Endothelial cell of umbilical vein (primary cell): ENCODE measurements around the gene NAA38. TPM values are rescaled to one million over a fixed set of nuclear protein-coding genes. Genes with fewer than 3 reads are reported as not detected.

Experiments used
- BruUV-seq: library from RNA; stranded (reverse); fragments of 400-500 nt; replicated peaks from 2 replicates; lab custom pipeline; 2021; lab: Mats Ljungman, UMichigan
- CTCF ChIA-PET: fragments of 300-600, 350-600 bp; sonication (Branson Sonifier 250); formaldehyde crosslinking; loops from one replicate; lab custom pipeline; 2021; ENCODE audit warnings: antibody characterized with exemption, inconsistent platforms; lab: Charles Lee
- POLR2A ChIA-PET: fragments of 300-600, 350-600 bp; sonication (Branson Sonifier 250); formaldehyde crosslinking; loops from one replicate; lab custom pipeline; 2021; ENCODE audit warnings: antibody characterized with exemption, inconsistent platforms; lab: Charles Lee
- DNase-seq: peaks from one replicate; pipeline ENCODE4 v3.0.0-alpha.2; 2011; ENCODE audit warnings: low read depth, low spot score
- FAIRE-seq: peaks from 2 replicates; lab custom pipeline; 2011; peaks lifted over from hg19 to GRCh38; lab: Jason Lieb, UNC
- H2AFZ ChIP-seq: 2 replicates; pipeline ENCODE4 v1.6.0; 2012; ENCODE audit warnings: low read depth, low read length, control low read depth, inconsistent platforms
- H3K27ac ChIP-seq: 2 replicates; pipeline ENCODE4 v1.5.1; 2011; ENCODE audit warnings: low read depth, mild to moderate bottlenecking, control low read depth, low read length, moderate library complexity; ENCODE audit not compliant: insufficient read depth
- H3K27me3 ChIP-seq, 2 experiments: 2 replicates each; pipeline versions ENCODE4 v1.6.0 to v1.6.1; 2011; ENCODE audit warnings: low read length in 2 of 2, mixed read lengths in 1 of 2; ENCODE audit not compliant: control insufficient read depth in 2 of 2, insufficient read depth in 2 of 2
- H3K36me3 ChIP-seq, 2 experiments: 2 replicates in 1 of 2; 3 replicates in 1 of 2; pipeline ENCODE4 v1.5.1; 2011; ENCODE audit warnings: low read length in 2 of 2, mild to moderate bottlenecking in 1 of 2, moderate library complexity in 1 of 2; ENCODE audit not compliant: control insufficient read depth in 2 of 2, insufficient read depth in 2 of 2; ENCODE audit errors: extremely low read depth in 1 of 2
- H3K4me1 ChIP-seq: 3 replicates; pipeline ENCODE4 v1.5.1; 2011; ENCODE audit warnings: mild to moderate bottlenecking, low read length; ENCODE audit not compliant: control insufficient read depth, insufficient read depth; ENCODE audit errors: extremely low read depth
- H3K4me2 ChIP-seq: 2 replicates; pipeline ENCODE4 v1.6.1; 2011; ENCODE audit warnings: low read length, control low read depth, mixed read lengths; ENCODE audit not compliant: insufficient read depth
- H3K4me3 ChIP-seq, 3 experiments: fragments of 200-600 bp in 1 of 3; sonication (generic), shearing (Covaris generic) in 1 of 3; replicated peaks in 1 of 3; 2 replicates each; pipeline ENCODE4 v1.5.1; 2011 to 2016; ENCODE audit warnings: control low read depth in 3 of 3, low read length in 3 of 3, mild to moderate bottlenecking in 2 of 3, inconsistent platforms in 1 of 3, low read depth in 1 of 3, moderate library complexity in 1 of 3; ENCODE audit not compliant: insufficient read depth in 1 of 3
- H3K79me2 ChIP-seq: 2 replicates; pipeline ENCODE4 v1.6.0; 2012; ENCODE audit warnings: low read length, inconsistent platforms; ENCODE audit not compliant: control insufficient read depth, insufficient read depth
- H3K9ac ChIP-seq: replicated peaks from 2 replicates; pipeline ENCODE3; 2011; ENCODE audit warnings: low read length, control low read depth; ENCODE audit not compliant: insufficient read depth; ENCODE audit errors: extremely low read depth
- H3K9me1 ChIP-seq: replicated peaks from 3 replicates; pipeline ENCODE4 v1.6.0; 2011; ENCODE audit warnings: mild to moderate bottlenecking, low read length; ENCODE audit not compliant: control insufficient read depth, insufficient read depth; ENCODE audit errors: extremely low read depth
- H3K9me3 ChIP-seq: replicated peaks from 2 replicates; pipeline ENCODE4 v1.5.1; 2012; ENCODE audit warnings: low read length, inconsistent platforms; ENCODE audit not compliant: control insufficient read depth, insufficient read depth
- H4K20me1 ChIP-seq: replicated peaks from 2 replicates; pipeline ENCODE3; 2011; ENCODE audit warnings: mild to moderate bottlenecking, low read length; ENCODE audit not compliant: control insufficient read depth, insufficient read depth; ENCODE audit errors: extremely low read depth
- CTCF ChIP-seq, 2 donors: IDR thresholded peaks; 1 replicate in 1 of 2; 2 replicates in 1 of 2; pipeline ENCODE4 v1.5.1; 2011; ENCODE audit warnings: low read length in 2 of 2, mild to moderate bottlenecking in 2 of 2, moderate library complexity in 2 of 2, control low read depth in 1 of 2, inconsistent platforms in 1 of 2, low read depth in 1 of 2; ENCODE audit not compliant: insufficient read depth in 1 of 2; ENCODE audit errors: extremely low read depth in 1 of 2
- EZH2 ChIP-seq: IDR thresholded peaks from 2 replicates; pipeline ENCODE4 v1.6.1; 2012; ENCODE audit warnings: borderline replicate concordance, low read depth, mild to moderate bottlenecking, moderate library complexity, low read length, inconsistent platforms; ENCODE audit not compliant: severe bottlenecking
- FOS ChIP-seq: IDR thresholded peaks from 2 replicates; pipeline ENCODE4 v1.6.1; 2011; ENCODE audit warnings: mild to moderate bottlenecking, low read length, moderate library complexity, borderline replicate concordance; ENCODE audit not compliant: insufficient read depth
- GATA2 ChIP-seq: IDR thresholded peaks from 2 replicates; pipeline ENCODE4 v1.7.0; 2011; ENCODE audit warnings: low read depth, mild to moderate bottlenecking, moderate library complexity, mixed read lengths, low read length; ENCODE audit not compliant: insufficient read length, insufficient read depth
- JUN ChIP-seq: IDR thresholded peaks from 2 replicates; pipeline ENCODE4 v1.6.1; 2011; ENCODE audit warnings: borderline replicate concordance, low read depth; ENCODE audit not compliant: insufficient read length, insufficient read depth
- MYC ChIP-seq: IDR thresholded peaks from one replicate; pipeline ENCODE4 v1.6.1; 2011; ENCODE audit warnings: mild to moderate bottlenecking, low read depth, low read length
- POLR2A ChIP-seq: IDR thresholded peaks from 2 replicates; pipeline ENCODE4 v1.6.1; 2012; ENCODE audit warnings: low read depth, mild to moderate bottlenecking, control low read depth, low read length
- POLR2AphosphoS5 ChIP-seq: IDR thresholded peaks from 2 replicates; pipeline ENCODE4 v1.6.1; 2012; ENCODE audit warnings: low read depth, mild to moderate bottlenecking, control low read depth, low read length, moderate library complexity; ENCODE audit not compliant: insufficient read depth
- dilution Hi-C: fragments of 300-500 bp; cut with MboI; formaldehyde crosslinking; loops from one replicate; pipeline ENCODE4 v1.15.0; 2019; ENCODE audit warnings: low sequenced_read_pairs; ENCODE audit not compliant: extremely low pct_ligation_motif_present
- intact Hi-C: fragments of 100-400 bp; cut with micrococcal nuclease; formaldehyde crosslinking; loops from one replicate; pipeline ENCODE4 v1.10.0; 2022
- polyA plus RNA-seq, 4 experiments: library from polyadenylated mRNA; depleted of rRNA in 3 of 4; stranded (reverse) in 3 of 4; unstranded in 1 of 4; fragments of >200 nt; gene quantifications; 2 replicates each; pipeline versions ENCODE4 v1.2.1 to v1.2.3, GENCODE V29; 2011 to 2012; ENCODE audit warnings: missing spikeins in 1 of 4
- total RNA-seq: library from RNA; stranded (reverse); gene quantifications from 2 replicates; pipeline ENCODE4 v1.2.3, GENCODE V29; 2021
- TF ChIP-seq, protein P1 (sequence below): IDR thresholded peaks from 2 replicates; pipeline ENCODE4 v1.6.1; 2011; ENCODE audit not compliant: insufficient read depth, insufficient read length

The NAA38 gene
- total and polyA plus RNA-seq, 2 donors (not counting 3 experiments of a cell fraction or from before 2014, with no cell fraction given): 119 to 267 TPM

DNA sequence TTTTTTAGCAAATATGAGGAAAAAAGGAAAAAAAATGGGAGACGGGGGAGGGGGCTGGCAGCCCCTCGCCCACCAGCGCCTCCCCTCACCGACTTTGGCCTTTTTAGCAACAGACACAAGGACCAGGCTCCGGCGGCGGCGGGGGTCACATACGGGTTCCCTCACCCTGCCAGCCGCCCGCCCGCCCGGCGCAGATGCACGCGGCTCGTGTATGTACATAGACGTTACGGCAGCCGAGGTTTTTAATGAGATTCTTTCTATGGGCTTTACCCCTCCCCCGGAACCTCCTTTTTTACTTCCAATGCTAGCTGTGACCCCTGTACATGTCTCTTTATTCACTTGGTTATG lies 3.7 kb downstream of the NAA38 start:
- no TSS peak for BruUV-seq

More for the DNA sequence above, 3.7 kb downstream of the NAA38 start:
- H4K20me1 ChIP-seq: no peaks in the 10 kb centered on the region
- no peaks in the 10 kb centered on the region for H3K9me3 ChIP-seq
- FAIRE-seq (no peak), DNase-seq (no peak)
- H3K4me3 ChIP-seq: no peak overlapping the region
- intact Hi-C loops (loop anchor here (2.0 to 10.0 kb wide), 2 partner anchors 135 to 829 kb away; partner anchors contain the start of gene BCL6B), dilution Hi-C loops (no loop called here)
- H3K27me3 ChIP-seq: no peaks in the 10 kb centered on the region
- no peak overlapping the region for H2AFZ ChIP-seq
- H3K36me3 ChIP-seq: peaks cover 6 to 32% of the 10 kb centered on the region in 2 experiments
- TF ChIP-seq CTCF (IDR thresholded peaks at IDR 0.05; ENCODE audit: extremely low read depth in 1 of 2, insufficient read depth in 1 of 2, low read depth in 1 of 2, low read length in 2 of 2) (no peak), JUN (no peak), EZH2 (no peak), POLR2AphosphoS5 (no peak), POLR2A (no peak), MYC (no peak), FOS (no peak), GATA2 (no peak)
- TF ChIP-seq, protein P1, sequence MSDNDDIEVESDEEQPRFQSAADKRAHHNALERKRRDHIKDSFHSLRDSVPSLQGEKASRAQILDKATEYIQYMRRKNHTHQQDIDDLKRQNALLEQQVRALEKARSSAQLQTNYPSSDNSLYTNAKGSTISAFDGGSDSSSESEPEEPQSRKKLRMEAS: no peak
- ChIA-PET CTCF (interaction anchor here (1.2 kb wide), 1 partner anchor 9 kb away, joined by 3 read pairs; no protein-coding TSS in a partner anchor), POLR2A (no interaction called here)
- H3K4me2 ChIP-seq: no peak overlapping the region
- peaks cover 2% of the 10 kb centered on the region for H3K79me2 ChIP-seq
- H3K9ac ChIP-seq: no peak overlapping the region
- H3K4me1 ChIP-seq: peaks cover 28% of the 10 kb centered on the region
- no peaks in the 10 kb centered on the region for H3K9me1 ChIP-seq
- no peak overlapping the region for H3K27ac ChIP-seq
